ENCODE results near the gene ARHGEF37.

The ARHGEF37 gene

GRCh38 chr5:149621415-149622098, 40.3 kb downstream of the ARHGEF37 start:
- no peak for TF ChIP-seq ZFX (IDR thresholded peaks at IDR 0.05; ENCODE audit: borderline replicate concordance)
- TF ChIP-seq, protein P1, sequence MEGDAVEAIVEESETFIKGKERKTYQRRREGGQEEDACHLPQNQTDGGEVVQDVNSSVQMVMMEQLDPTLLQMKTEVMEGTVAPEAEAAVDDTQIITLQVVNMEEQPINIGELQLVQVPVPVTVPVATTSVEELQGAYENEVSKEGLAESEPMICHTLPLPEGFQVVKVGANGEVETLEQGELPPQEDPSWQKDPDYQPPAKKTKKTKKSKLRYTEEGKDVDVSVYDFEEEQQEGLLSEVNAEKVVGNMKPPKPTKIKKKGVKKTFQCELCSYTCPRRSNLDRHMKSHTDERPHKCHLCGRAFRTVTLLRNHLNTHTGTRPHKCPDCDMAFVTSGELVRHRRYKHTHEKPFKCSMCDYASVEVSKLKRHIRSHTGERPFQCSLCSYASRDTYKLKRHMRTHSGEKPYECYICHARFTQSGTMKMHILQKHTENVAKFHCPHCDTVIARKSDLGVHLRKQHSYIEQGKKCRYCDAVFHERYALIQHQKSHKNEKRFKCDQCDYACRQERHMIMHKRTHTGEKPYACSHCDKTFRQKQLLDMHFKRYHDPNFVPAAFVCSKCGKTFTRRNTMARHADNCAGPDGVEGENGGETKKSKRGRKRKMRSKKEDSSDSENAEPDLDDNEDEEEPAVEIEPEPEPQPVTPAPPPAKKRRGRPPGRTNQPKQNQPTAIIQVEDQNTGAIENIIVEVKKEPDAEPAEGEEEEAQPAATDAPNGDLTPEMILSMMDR (IDR thresholded peaks at IDR 0.05), result no peak

GRCh38 chr5:149622466-149622865, 41.2 kb downstream of the ARHGEF37 start:
- TF ChIP-seq, protein P1 (IDR thresholded peaks at IDR 0.05), result no peak
- no peak for TF ChIP-seq ZFX (IDR thresholded peaks at IDR 0.05; ENCODE audit: borderline replicate concordance)
- no peak overlapping the region for H3K27ac ChIP-seq

More at GRCh38 chr5:149621415-149622098, 40.3 kb downstream of the ARHGEF37 start:
- H3K27ac ChIP-seq, result no peak overlapping the region

DNA sequence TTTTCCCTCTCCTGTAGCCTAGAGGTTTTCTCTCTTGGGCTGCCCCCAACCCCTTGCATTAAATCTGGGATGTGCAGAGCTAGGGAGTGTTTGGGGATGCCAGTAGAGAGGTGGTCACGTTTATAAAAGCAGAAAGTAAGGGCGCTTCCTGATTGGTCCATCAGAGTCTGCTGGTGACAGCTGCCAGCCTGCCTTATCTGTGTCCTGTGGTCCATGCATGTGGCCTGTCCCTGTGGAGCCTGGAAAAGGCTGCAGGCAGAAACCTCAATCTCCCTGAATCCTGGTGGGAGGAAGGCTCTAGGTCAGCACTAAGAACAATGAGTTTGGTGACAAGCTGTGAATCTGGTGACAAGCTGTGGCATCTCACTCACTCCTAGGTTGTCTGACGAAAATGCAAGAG, 42.2 kb downstream of the ARHGEF37 start:
- TF ChIP-seq ZFX (IDR thresholded peaks at IDR 0.05; ENCODE audit: borderline replicate concordance), result no peak

DNA sequence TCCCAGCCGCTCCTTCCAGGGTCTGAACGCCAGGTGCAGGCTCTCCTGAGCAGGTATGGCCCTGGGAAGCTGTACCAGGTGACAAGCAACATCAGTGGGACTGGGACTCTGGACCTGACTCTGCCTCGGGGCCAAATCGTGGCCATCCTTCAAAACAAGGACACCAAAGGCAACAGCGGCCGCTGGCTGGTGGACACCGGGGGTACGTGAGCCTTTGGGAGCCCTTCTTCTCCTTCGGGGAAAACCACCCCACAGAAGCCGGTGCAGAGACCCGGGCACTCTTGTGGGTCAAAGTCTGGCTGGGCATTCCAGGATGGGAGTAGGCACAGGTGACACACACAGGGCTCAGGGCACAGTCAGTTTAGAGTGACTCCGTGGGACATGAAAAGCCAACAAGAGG, 45.8 kb downstream of the ARHGEF37 start:
- TF ChIP-seq, protein P1 (IDR thresholded peaks at IDR 0.05), result no peak
- TF ChIP-seq ZFX (IDR thresholded peaks at IDR 0.05; ENCODE audit: borderline replicate concordance), result no peak
- H3K27ac ChIP-seq, result no peak overlapping the region

More for the DNA sequence above, 42.2 kb downstream of the ARHGEF37 start:
- H3K27ac ChIP-seq, result no peak overlapping the region

DNA sequence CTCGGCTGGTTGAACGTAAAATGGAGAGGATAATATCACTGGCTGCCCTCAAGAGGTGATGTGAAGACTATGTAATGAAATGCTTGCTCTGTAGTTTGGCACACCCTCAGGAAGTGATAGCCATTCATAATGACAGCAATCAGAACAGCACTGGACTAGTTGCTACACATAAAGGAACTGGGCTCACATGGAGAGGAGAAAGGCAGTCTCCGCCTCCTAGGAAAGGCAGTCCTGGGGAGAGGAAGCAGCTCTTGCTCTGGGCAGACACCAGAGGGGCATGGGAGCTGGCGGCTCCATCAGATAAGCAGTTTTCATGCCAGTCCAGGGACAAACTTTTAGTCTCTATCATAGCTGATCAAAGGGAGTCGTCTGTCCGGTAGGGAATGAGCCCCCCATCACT, 46.9 kb downstream of the ARHGEF37 start:
- 0 out of 2 replicates have a peak overlapping the region, but pooled peaks have one; percentile 3 for H3K27ac ChIP-seq
- TF ChIP-seq, protein P1 (IDR thresholded peaks at IDR 0.05), result no peak
- TF ChIP-seq ZFX (IDR thresholded peaks at IDR 0.05; ENCODE audit: borderline replicate concordance), result no peak

GRCh38 chr5:149628846-149629388, 47.6 kb downstream of the ARHGEF37 start:
- TF ChIP-seq, protein P1 (IDR thresholded peaks at IDR 0.05), result no peak
- no peak for TF ChIP-seq ZFX (IDR thresholded peaks at IDR 0.05; ENCODE audit: borderline replicate concordance)
- peak overlapping the region; percentile 31; the same call in 1 of the 2 replicates for H3K27ac ChIP-seq

- TF ChIP-seq ZFX (IDR thresholded peaks at IDR 0.05; ENCODE audit: borderline replicate concordance), result no peak
- TF ChIP-seq, protein P1 (IDR thresholded peaks at IDR 0.05), result no peak
- peak overlapping the region; percentile 31 for H3K27ac ChIP-seq
These were observed 48.1 kb downstream of the ARHGEF37 start for GRCh38 chr5:149629421-149629820.
